ENCODE data around the gene CCDC78.
"Not testable (repeated sequence)": the region's sequence is repeated elsewhere in the genome, so short reads cannot be mapped to it uniquely, and the experiment has no call there.

CCDC78 gene

DNA sequence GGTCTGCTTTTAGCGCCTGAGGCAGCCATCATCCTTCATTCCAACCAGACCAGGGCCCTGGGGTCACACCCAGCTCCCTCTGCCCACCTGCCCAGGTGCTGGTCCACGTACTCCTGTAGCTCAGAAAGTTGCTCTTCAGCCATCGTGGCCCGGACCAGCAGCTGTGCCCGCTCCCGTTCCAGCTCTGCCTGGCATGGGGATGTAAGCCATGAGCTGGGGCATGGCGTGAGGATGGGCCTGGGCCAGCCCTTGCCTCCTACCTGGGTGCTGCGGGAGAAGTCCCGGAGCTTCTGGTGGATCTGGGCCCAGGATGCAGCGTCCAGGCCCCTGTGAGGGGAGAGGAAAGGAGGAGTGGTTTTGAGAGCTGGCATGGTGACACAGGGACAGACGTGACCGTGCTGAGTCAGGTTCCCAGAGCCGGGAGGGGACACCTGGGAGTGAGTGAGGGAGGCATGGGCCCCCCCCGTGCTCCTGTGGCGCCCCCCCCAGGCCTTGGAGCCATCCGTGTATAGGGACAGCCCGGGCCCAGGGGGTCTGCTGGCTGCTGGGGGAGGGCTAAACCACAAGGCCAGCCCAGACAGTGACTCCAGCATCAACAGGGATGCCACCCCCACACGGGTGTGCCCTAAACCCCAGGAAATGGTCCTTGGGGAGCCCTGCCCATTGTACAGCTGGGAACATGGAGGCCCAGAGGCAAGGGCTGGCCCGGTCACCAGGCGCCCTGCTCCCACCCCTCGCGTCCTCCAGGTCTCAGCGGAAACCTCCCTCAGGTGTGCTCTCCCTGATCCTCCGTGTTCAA is 3.2 kb downstream of the CCDC78 start:
- DNase-seq, result no peak

DNA sequence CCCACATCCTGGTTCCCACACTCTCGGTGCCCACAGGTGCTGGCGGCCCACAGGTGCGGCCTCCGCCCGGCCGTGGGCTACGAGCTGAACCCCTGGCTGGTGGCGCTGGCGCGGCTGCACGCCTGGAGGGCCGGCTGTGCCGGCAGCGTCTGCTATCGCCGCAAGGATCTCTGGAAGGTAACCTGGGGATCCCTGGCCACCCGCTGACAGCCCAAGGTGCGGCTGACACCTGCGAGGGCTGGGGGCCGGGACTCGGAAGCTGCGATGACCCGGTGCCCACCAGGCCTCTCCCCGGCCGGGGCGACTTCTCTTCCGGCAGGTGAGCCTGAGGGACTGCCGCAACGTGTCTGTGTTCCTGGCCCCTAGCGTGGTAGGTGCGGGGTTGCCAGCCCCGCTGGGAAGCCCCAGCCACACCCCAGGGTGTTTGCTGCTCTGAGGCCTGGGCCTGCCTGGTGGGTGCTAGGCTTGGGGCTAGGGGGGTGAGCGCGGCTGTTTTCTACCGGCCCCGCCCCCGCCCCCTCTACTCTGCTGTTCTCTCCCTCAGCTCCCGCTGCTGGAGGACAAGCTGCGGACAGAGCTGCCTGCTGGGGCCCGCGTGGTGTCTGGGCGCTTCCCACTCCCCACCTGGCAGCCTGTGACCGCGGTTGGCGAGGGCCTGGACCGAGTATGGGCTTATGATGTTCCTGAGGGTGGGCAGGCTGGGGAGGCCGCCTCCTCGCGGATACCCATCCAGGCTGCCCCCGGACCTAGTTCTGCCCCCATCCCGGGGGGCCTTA is 4.3 kb downstream of the CCDC78 start:
- no peak for DNase-seq

DNA sequence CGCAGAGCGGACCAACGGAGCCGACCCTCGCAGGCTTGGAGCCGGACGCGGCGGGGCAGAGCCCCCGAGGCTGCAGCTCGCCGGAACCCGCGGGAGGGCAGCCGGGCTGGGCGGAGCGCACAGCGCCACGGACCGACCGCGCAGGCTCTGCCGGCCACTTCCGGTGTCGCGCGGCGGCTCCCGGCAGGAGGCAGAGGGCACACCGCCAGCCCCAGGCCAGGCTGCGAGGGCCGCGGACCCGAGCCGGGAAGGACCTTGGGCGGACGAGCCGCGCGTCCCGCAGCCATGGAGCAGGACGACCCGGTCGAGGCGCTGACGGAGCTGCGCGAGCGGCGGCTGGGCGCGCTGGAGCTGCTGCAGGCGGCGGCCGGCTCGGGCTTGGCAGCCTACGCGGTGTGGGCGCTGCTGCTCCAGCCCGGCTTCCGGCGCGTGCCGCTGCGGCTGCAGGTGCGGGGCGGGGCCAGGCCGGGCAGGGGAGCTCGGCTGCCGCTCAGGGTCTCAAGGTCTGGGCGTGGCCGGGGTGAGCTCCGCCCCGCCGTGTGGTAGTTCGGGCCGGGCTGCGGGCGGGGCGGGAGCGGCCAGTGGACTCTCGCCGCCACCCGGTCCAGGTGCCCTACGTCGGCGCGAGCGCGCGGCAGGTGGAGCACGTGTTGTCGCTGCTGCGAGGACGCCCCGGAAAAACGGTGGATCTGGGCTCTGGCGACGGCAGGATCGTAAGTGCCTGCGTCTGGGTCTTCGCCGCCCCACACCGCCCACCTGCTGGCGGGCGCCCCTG is 5.1 kb downstream of the CCDC78 start, which contains the start of gene ANTKMT:
Gene ANTKMT, plus strand, starts transcription at position 157 of the 775 bp plus-strand sequence. Its CDS starts 129 bp downstream, at position 286.
- peak; percentile 36 to 88 (median 60) for DNase-seq

DNA sequence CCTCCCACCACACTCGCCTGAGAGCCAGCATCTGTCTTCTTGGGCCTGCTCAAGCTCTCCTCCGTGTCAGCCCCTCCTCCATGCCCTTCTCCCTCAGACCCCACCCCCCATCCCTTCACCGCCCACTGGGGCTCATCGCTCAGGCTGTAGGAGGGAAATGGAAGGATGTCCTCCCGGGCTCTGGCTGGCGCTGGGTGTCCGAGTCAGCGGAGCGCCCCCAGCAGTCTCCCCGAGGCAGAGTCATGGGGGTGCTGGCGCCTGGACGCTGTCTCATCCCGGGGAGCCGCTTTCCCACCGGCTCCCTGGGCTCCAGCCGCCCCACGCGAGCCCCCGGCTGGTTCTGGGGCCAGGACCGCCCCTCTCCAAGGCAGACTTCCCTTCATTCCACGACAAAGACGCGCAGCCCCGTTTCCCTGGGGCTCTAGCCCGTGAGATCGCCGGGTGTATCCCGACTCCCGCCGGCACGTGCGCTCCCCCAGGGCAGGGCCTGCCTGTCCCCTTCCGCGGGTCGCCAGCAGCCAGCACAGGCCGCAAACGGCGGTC is 5.7 kb downstream of the CCDC78 start:
- DNase-seq, result peak in 1 of 5 experiments; percentile 53

DNA sequence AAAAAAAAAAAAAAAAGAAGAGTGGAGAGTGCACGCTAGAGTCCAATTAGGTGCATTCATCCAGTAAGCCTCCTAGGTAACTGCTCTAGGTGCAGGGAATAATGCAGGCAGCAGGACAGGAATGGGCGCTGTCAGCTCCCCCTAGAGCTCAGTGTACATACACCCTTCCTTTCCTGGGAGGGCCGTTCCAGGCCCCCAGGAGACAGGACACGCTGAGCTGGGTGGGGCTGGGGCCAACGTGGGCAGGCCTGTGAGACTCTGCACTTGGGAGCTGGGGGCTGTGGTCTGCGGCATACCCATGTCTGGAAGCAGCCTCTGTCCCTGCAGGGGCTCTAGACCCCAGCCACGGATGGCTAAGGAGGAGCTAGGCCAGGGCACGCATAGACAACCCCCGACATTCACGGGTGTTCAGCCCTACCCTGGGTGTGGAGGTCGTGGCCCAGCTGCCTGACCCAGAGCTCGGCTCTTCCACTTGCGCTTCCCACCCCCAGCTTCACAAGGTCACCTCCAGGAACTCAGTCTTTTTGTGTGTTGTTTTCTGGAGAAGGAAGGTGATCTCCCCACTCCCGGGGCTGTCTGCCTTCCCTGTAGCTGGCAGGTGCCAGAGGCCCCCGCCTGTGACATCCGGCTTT is 6.3 kb downstream of the CCDC78 start:
- DNase-seq, result no peak

DNA sequence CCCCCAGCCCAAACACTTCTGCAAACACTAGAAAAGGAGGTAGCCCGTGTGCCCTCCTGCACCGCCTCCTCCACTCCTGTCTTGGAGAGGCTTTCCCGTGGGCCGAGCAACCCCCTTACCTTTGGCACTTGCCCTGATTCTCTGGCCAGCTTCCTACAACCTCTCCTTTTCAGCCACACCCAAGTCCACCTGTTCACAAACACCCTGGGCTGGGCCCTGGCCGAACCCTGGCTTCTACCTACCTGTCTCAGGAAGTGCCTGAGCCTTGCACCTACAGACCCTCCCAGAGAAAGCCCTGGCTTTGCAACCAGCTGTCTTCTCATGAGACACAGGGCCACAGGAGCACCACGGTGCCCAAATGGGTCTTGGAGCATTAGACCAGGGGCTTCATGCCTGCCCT is 7.3 kb downstream of the CCDC78 start:
- no peak for DNase-seq

DNA sequence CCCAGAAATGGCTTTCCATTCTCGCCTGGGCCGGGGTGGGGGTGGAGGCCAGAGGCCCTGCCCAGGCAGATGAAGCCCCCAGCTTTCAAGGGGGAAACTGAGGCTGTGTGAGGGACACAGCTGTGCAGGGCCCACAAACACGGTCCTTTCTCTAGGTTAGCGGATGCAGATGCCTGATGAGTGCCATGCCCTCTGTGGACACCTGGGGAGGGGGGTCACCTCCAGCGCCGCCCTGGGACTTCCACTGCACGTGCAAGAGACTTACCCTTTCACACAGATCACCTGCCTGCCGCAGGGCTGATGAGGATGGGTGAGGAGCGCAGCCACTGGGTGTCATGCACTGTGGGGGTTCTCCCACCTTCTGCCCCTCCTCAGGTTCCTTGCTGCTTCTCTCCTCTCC is 7.9 kb downstream of the CCDC78 start:
- no peak for DNase-seq

DNA sequence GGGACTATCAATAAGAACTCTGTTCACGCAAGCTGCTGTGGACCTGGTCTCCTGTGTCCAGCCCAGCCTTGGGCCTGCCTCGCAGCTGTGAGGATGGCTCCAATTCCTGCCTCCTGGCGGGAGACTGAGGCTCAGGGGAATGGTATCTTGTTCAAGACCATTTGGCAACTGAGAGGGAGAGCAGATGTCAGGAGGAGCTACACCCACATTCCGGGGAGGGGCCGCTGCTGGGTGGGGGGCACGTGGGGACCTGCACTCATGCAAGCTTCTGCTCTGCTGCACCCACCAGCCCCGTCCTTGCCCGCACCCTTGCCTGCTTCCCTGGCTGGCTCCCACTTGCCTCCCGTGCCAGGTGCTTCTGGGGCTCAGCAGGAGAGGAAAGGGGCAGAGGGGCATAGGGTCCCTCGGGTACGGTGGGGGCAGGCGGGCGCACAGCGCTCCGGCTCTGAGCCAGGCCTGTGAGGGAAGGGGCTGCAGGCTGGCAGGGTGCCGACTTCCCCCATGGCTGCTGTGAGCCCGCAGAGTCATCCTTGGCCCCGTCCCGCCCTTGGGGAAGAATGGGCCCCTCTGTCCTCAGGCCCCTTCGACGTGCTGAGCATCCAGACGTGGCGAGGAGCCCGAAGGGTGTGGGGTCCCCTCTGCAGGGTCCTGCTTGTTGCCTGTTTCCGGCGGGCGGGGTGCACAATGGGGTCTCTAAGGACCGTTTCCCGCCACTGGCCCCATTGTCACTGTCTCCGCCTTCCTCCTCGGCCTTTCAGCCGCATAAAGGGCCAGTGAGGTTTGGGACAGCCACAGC is 8.6 kb downstream of the CCDC78 start:
- DNase-seq, result no peak

DNA sequence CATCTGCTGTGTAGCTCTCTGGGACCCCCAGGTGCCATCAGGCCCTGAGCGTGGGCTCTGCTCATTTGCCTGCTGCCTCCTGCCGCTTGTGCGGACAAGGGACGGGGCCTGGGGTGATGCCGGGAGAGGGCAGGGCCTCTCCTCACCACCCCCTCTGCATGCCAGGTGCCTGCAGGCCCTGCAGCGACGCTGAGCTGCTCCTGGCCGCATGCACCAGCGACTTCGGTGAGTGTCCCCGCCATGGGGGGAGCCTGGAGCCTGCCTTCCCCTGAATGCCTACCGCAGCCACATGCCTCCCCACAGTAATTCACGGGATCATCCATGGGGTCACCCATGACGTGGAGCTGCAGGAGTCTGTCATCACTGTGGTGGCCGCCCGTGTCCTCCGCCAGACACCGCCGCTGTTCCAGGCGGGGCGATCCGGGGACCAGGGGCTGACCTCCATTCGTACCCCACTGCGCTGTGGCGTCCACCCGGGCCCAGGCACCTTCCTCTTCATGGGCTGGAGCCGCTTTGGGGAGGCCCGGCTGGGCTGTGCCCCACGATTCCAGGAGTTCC is 9.4 kb downstream of the CCDC78 start:
- no peak for DNase-seq

DNA sequence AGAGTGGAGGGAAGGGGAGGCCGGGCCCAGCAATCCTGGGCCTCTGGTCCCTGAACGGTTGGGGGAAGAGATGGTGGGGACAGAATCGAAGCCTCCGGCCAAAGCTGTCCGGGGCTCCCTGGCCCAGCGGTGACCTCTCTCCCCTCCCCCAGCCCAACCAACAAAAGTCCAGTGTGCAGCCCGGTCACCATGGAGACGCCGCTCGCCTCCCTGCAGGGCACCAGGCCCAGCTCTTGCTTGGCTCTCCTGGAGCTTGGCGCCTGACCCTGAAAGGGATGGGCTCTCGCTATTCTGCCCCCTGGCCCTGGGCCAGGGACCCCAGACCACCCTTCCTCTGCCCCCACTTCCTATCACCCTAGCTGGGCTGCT is 10.1 kb downstream of the CCDC78 start:
- no peak for DNase-seq

DNA sequence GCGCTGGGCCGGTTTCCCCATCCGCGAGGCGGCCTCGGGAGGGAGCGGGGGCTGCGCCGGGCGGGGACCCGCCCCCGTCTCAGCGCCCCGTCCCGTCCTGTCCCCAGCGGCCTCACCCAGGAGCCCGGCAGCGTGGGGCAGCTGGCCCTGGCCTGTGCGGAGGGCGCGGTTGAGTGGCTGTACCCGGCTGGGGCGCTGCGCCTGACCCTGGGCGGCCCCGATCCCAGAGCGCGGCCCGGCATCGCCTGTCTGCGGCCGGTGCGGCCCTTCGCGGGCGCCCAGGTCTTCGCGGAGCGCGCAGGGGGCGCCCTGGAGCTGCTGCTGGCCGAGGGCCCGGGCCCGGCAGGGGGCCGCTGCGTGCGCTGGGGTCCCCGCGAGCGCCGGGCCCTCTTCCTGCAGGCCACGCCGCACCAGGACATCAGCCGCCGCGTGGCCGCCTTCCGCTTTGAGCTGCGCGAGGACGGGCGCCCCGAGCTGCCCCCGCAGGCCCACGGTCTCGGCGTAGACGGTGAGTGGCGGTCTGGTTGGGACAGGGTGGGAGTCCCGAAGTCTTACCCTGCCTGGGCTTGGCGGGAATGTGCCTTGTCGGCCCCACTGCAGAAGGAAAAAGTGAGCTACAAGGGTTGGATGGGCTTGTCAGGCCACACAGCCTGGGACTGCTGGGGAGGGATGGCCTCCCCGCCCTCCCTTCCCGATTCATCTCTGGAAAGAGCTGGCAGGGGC is 10.6 kb downstream of the CCDC78 start:
- DNase-seq, result no peak

DNA sequence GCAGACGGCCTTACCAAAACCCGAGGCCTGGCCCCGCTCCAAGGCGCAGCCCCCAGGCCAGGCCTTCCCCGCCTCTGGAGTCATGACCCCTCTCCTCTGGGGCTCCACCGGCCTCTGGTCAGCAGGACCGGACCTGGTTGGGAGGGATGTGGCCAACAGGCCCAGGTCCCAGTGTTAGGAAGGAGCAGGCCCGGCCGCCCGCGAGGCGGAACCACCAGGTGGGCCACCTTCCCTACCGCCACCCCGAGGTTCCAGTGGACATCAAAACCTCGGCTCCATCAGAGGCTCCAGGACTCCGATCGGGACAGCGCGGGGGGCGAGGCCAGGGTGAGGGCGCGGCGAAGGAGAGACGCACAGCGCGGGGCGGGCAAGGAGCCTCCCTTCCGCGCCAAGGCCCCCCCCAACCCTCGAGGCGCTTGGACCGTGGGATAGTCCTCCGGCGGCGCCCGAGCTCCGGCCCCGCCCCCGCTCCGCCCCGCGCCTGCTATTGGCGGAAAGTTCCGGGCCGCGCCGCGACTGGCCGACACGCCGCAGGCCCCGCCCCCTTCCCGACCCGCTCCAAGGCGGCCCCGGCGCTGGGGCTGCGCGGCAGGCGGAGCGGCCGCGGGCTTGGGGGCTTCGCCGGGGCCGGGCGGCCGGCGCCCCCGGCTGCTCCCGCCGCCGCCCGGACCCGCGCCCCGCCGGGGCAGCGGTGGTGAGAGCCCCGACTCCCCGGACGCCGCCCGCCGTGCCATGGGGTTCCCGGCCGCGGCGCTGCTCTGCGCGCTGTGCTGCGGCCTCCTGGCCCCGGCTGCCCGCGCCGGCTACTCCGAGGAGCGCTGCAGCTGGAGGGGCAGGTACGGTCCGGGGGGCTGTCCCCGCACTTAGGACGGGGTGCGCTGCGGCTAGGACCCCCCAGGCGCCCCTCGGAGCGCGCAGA is 11.4 kb downstream of the CCDC78 start, which contains the start of gene METRN:
Gene METRN, plus strand, starts transcription at position 561 of the 919 bp plus-strand sequence. Its CDS starts 172 bp downstream, at position 733.
- peak; percentile 77 to 87 (median 84) for DNase-seq

DNA sequence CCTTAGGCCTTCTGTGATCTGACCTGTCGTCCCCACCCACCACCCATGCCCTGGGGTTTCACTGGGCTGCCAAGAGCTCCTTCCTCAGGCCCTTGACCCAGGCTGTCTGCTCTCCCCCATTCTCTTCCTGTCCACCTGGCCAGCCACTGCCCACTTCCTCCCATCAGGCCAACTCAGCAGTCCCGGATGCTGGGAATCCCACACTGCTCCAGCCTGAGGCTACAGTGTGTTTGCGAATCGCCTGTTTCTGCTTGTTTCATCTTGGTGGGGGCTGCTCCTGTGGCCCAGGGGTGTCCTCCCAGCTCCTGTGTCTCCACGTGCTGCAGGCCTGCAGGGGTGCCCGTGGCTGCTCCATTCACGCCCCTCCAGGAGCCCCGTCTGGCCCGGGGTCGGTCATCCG is 12.2 kb downstream of the CCDC78 start:
- no peak for DNase-seq

DNA sequence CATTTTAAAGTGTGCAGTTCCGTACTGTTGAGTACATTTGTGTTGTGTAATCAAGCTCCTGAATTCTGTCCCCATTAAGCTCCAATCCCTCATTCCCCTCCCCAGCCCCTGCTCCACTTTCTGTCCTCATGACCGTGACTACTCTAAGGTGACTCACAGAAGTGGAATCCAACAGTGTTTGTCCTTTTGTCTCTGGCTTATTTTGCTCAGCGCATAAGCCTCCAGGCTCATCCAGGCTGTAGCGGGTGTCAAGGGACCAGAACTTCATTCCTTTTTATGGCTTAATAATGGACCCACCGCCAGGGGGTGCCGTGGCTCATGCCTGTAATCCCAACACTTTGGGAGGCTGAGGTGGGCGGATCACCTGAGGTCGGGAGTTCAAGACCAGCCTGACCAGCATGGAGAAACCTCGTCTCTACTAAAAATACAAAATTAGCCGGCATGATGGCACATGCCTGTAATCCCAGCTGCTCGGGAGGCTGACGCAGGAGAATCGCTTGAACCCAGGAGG is 13.4 kb downstream of the CCDC78 start:
- not testable (repeated sequence) for DNase-seq

DNA sequence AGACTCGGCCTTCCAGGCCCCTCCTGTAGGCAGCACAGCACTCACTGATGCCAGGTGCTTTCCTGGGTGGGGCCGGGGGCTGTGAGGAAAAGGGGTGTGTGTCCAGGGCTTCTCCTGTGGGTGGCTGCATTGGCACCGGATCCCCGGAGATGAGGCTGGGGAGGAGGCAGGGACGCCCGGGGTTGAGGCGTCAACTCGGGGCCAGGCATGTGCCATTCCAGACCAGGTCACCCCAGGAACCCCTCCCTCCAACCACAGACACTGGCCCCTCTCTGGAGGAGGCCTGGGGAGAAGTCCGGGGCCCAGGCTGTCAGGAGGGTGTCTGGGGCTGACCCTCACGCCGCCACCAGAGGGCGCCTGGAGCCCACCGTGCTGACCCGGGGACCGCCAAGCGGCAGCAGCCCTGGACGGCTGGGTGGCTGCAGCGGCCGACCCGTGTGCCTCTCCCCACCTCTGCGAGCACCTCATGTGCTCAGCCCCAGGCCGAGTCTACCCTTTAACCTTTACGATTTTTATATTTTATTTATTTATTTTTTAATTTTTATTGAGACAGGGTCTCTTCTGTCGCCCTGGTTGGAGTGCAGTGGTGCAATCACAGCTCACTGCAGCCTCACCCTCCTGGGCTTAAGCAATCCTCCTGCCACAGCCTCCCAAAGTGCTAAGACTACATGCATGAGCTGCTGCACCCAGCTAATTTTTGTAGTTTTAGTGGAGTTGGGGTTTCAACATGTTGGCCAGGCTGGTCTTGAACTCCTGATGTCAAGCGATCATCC is 14.5 kb downstream of the CCDC78 start:
- DNase-seq, result peak; percentile 59 to 71 (median 68)

DNA sequence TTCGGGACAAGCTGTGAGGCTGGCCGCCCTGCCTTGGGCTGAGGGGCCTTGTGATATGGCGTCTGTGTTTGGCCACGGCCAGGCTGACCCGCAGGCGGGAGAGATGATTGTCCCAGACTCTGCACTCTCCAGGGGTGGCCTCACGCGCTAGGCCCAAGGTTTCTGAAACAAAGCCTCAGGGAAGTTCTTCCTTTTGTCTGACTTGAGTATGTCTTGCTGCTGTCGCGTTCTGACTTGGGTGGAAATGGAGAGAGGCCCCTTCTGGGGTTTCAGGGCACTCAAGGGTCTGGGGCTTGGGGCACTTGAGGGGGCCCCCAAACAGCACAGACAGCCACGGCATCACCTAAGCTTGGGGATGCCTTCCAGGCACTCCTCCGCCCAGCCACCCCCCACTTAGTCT is 15.2 kb downstream of the CCDC78 start:
- no peak for DNase-seq

DNA sequence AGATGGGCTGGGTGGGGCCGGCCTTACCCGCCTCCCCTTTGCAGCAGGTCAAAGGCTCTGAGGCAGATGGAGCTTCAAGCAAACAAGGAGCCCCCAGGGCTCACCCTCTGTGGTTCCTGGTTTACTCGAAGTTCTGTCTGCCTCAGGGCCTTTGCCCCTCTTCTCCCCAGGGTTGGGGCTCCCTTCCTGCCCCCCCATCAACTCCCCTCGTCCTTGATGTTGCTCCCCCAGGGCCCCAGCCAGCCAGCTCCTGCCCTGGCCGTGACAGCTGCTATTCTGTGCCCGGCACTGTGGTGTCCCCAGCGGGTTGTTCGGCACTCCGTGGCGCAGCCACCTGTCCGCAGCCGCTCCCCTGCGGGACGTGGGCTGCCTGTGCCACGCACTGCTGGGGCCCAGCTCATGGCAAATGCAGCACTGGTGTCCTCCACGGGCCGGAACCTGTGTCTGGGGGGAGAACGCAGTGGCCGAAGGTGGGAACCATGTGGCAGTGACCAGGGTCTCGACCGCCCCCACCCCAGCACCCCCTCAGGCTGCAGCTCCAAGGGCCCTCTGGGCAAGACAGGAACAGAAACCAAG is 15.7 kb downstream of the CCDC78 start:
- no peak for DNase-seq

All from T-helper 2 cell (primary cell).